ENCODE data around the gene RIF1.

DNA sequence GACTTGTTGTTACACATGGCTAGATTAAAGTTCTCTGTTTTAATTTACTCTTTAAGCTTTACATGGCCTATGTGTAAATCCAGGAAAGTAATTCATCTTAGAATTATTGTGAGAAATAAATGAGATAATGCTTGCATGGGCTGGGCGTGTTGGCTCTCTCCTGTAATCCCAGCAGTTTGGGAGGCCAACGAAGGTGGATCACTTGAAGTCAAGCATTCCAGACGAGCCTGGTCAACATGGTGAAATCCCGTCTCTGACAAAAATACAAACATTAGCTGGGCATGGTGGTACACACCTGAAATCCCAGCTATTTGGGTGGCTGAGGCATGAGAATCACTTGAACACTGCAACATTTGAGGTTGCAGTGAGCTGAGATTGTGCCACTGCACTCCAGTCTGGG lies 4.3 kb upstream of the RIF1 start:
- TF ChIP-seq REST (IDR thresholded peaks at IDR 0.05; ENCODE audit: low read depth, low read length) (no peak), CTCF (IDR thresholded peaks at IDR 0.05) (no peak)
- TF ChIP-seq, protein P1, sequence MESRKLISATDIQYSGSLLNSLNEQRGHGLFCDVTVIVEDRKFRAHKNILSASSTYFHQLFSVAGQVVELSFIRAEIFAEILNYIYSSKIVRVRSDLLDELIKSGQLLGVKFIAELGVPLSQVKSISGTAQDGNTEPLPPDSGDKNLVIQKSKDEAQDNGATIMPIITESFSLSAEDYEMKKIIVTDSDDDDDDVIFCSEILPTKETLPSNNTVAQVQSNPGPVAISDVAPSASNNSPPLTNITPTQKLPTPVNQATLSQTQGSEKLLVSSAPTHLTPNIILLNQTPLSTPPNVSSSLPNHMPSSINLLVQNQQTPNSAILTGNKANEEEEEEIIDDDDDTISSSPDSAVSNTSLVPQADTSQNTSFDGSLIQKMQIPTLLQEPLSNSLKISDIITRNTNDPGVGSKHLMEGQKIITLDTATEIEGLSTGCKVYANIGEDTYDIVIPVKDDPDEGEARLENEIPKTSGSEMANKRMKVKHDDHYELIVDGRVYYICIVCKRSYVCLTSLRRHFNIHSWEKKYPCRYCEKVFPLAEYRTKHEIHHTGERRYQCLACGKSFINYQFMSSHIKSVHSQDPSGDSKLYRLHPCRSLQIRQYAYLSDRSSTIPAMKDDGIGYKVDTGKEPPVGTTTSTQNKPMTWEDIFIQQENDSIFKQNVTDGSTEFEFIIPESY (IDR thresholded peaks at IDR 0.05; ENCODE audit: borderline replicate concordance, low read depth) = no peak
